Measurements from ENCODE around the gene DHRS2. TPM values are rescaled to one million over a fixed set of nuclear protein-coding genes. Genes with fewer than 3 reads are reported as not detected.

DHRS2 gene
- total and polyA plus RNA-seq, 2 of the 13 experiments (the other 11 are each of a cell fraction or from before 2014, with no cell fraction given) = 1,621 to 3,021 TPM

- TF ChIP-seq ZBTB34 (CRISPR knock-in tag; IDR thresholded peaks at IDR 0.05) (no peak), PAWR (CRISPR knock-in tag; IDR thresholded peaks at IDR 0.05; ENCODE audit: borderline replicate concordance) (no peak), ZNF225 (CRISPR knock-in tag; IDR thresholded peaks at IDR 0.05) (peak; percentile 48; the same call in 1 of the 2 replicates), ZNF607 (CRISPR knock-in tag; IDR thresholded peaks at IDR 0.05; ENCODE audit: borderline replicate concordance) (no peak), NCOR1 (IDR thresholded peaks at IDR 0.05; ENCODE audit: borderline replicate concordance, low read length) (peak; percentile 49; the same call in 1 of the 2 replicates), BRF2 (CRISPR knock-in tag; IDR thresholded peaks at IDR 0.05) (no peak), ZNF597 (CRISPR knock-in tag; IDR thresholded peaks at IDR 0.05) (no peak), KLF13 (CRISPR knock-in tag; IDR thresholded peaks at IDR 0.05) (no peak), ETS1 (CRISPR knock-in tag; IDR thresholded peaks at IDR 0.05) (no peak), SOX13 (IDR thresholded peaks at IDR 0.05) (no peak), SOX13 (CRISPR knock-in tag; conservative IDR thresholded peaks at IDR 0.05 in 1 of 2, IDR thresholded peaks at IDR 0.05 in 1 of 2) (peak in 1 of 2 experiments; percentile 69; a peak in 2 of 4 replicates), POLR2G (IDR thresholded peaks at IDR 0.05; ENCODE audit: low read depth, low read length) (0 out of 2 replicates have a peak, but pooled peaks have one; percentile 40), ZBTB25 (CRISPR knock-in tag; IDR thresholded peaks at IDR 0.05) (peak; percentile 66), ZNF274 (CRISPR knock-in tag; IDR thresholded peaks at IDR 0.05) (0 out of 2 replicates have a peak, but pooled peaks have one; percentile 19), MYPOP (CRISPR knock-in tag; IDR thresholded peaks at IDR 0.05) (no peak), SMAD1 (CRISPR knock-in tag; IDR thresholded peaks at IDR 0.05; ENCODE audit: borderline replicate concordance, low read depth) (no peak), ZNF20 (CRISPR knock-in tag; IDR thresholded peaks at IDR 0.05) (no peak), HOXD1 (CRISPR knock-in tag; IDR thresholded peaks at IDR 0.05) (no peak; the same call in 1 of the 2 replicates), ZFP91 (CRISPR knock-in tag; IDR thresholded peaks at IDR 0.05; ENCODE audit: borderline replicate concordance) (no peak; the same call in 1 of the 2 replicates)
Measured at GRCh38 chr14:23694085-23694948, 58.2 kb downstream of the DHRS2 start (continued).

All from HepG2 (cell line).